ENCODE data around the gene RPL6. TPM values are rescaled to one million over a fixed set of nuclear protein-coding genes. Genes with fewer than 3 reads are reported as not detected.
"Not testable (repeated sequence)": the region's sequence is repeated elsewhere in the genome, so short reads cannot be mapped to it uniquely, and the experiment has no call there.

The RPL6 gene
- total RNA-seq, 1 experiment from 2014 or later = 1,069 TPM

DNA sequence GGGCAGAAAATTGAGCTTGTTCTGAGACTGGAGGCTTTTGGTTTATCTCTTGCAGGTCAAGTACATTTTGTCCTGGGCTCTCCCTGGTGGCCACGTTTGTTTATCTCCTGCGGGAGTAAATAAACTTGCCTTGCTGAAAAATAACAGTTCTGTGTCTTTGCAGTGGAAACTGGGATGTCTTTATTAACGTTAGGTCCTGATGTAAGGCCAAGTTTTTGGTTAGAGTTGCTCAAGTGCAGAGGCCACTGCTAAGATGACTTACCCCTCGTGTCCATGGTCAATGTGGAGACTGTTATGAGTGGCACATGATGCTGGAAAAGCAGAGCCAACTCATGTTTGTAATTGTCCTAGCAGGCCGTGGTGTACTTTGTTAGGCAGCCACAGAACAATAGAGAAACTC is 13.1 kb upstream of the RPL6 start:
- DNase-seq (ENCODE audit: low read depth) = no peak
- in situ Hi-C loops (cut with HindIII; ENCODE audit: low pct_unique_long_range_greater_than_20kb, low sequenced_read_pairs) = no loop called here

DNA sequence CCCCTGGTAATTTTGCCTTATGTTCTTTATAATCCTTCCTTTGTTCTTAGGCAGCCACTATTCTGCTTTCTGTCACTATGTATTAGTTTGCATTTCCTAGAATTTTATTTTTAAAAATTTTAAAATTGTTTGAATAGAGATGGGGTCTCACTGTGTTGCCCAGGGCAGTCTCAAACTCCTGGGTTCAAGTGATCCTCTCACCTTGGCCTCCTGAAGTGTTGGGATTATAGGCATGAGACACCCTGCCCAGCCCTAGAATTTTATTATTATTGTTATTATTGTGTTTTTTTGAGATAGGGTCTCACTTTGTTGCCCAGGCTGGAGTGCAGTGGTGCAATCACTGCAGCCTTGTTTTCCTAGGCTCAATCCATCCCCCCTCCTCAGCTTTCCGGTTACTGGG is 12.0 kb upstream of the RPL6 start:
- in situ Hi-C loops (cut with HindIII; ENCODE audit: low pct_unique_long_range_greater_than_20kb, low sequenced_read_pairs) = no loop called here
- no peak for DNase-seq (ENCODE audit: low read depth)

GRCh38 chr12:112420740-112421139 is 11.3 kb upstream of the RPL6 start:
- in situ Hi-C loops (cut with HindIII; ENCODE audit: low pct_unique_long_range_greater_than_20kb, low sequenced_read_pairs) = no loop called here
- no peak for DNase-seq (ENCODE audit: low read depth)

DNA sequence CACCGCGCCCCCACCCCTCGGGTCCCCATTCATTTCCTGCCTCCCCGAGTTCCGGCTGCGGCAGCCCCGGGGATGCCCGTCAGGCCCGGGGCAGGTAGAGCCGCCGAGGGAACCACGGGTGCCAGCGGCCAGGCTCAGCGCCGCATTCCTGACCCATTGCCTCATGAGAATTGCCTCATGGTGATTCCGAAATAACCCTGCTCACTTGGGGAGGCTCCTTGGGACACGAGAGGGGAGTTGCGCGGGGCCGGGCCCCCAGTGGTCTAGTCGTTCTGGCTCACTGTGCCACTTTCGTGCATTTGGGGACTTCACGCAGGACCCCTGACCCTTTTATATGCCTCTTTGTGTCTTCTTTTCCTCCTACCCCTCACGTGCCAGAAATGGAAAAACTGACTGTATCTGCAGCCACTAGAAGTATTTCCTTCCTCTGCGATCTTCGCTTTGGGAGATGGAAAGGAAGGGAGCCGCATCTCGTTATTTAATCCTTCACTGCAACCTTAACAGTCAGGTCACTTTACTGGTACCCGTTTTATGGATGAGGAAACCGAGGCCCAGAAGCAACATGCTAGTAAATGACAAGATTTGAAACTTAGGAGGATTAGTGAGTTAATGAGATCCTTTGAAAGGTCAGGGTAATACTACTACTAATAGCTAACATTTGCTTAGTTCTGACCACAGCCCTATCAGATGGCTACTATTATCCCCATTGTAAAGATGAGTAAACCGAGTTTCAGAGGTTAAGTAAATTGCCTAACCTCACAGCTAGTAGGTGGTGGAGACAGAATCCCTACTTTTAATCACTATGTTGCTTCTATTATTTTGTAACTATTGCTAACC is 10.1 kb upstream of the RPL6 start:
- DNase-seq (ENCODE audit: low read depth) = peak; percentile 47
- in situ Hi-C loops (cut with HindIII; ENCODE audit: low pct_unique_long_range_greater_than_20kb, low sequenced_read_pairs) = no loop called here

DNA sequence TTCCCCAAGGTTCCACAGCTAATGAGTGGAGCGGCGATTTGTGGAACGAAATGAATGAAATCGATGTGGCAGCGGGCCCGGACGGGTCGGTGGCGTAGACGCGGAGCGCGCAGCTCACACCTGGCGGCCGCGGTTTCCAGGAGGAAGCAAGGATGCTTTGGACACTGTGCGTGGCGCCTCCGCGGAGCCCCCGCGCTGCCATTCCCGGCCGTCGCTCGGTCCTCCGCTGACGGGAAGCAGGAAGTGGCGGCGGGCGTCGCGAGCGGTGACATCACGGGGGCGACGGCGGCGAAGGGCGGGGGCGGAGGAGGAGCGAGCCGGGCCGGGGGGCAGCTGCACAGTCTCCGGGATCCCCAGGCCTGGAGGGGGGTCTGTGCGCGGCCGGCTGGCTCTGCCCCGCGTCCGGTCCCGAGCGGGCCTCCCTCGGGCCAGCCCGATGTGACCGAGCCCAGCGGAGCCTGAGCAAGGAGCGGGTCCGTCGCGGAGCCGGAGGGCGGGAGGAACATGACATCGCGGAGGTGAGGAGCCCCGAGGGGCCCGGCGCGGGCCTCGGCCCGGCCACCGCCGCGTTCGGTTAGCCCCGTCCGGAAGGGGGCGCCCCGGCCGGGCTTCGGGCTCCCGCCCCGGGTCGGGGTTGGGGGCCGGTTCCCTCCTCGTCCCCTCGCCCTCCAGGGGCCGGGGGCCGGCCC is 9.3 kb upstream of the RPL6 start, which contains the start of gene PTPN11:
PTPN11 (plus strand) TSS at position 340 of the 689 bp plus-strand sequence; CDS start at position 505, 165 bp downstream.
- DNase-seq (ENCODE audit: low read depth) = peak; percentile 76
- in situ Hi-C loops (cut with HindIII; ENCODE audit: low pct_unique_long_range_greater_than_20kb, low sequenced_read_pairs) = no loop called here

DNA sequence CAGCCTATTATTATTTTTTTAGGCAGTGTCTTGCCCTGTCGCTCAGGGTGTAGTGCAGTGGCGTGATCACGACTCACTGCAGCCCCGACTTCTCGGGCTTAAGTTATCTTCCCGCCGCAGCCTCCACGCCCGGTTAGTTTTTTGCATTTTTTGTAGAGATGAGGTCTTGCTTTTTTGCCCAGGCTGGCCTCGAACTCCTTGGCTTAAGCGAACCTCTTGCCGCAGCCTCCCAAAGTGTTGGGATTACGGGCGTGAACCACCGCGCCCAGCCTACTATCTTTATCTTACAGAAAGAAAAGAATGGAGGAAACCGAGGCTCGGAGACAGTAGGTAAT is 8.8 kb upstream of the RPL6 start:
- DNase-seq (ENCODE audit: low read depth) = no peak
- in situ Hi-C loops (cut with HindIII; ENCODE audit: low pct_unique_long_range_greater_than_20kb, low sequenced_read_pairs) = no loop called here

DNA sequence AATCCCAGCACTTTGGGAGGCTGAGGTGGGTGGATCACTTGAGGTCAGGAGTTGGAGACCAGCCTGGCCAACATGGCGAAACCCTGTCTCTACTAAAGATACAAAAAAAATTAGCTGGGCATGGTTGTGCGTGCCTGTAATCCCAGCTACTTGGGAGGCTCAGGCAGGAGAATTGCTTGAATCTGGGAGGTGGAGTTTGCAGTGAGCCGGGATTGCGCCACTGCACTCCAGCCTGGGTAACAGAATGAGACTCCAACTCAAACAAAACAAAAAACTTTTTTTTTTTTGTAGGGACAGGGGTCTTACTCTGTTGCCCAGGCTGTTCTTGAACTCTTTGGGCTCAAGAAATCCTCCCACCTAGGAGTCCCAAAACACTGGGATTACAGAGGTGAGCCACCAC is 6.1 kb upstream of the RPL6 start:
- DNase-seq (ENCODE audit: low read depth); in situ Hi-C loops (cut with HindIII; ENCODE audit: low pct_unique_long_range_greater_than_20kb, low sequenced_read_pairs): not testable (repeated sequence)

GRCh38 chr12:112413855-112414625 is 4.6 kb upstream of the RPL6 start:
- in situ Hi-C loops (cut with HindIII; ENCODE audit: low pct_unique_long_range_greater_than_20kb, low sequenced_read_pairs) = no loop called here
- no peak for DNase-seq (ENCODE audit: low read depth)

DNA sequence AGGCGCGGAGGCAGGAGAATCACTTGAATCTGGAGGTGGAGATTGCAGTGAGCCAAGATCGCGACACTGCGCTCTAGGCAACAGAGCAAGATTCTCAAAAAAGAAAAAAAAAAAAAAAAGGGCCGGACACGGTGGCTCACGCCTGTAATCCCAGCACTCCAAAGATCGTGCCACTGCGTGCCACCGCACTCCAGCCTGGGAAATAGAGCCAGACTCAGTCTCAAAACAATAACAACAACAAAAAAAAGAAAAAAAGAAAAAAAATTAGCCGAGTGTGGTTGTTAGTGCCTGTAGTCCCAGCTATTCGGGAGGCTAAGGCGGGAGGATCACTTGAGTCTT is 470 bp upstream of the RPL6 start:
- no peak for DNase-seq (ENCODE audit: low read depth)
- in situ Hi-C loops (cut with HindIII; ENCODE audit: low pct_unique_long_range_greater_than_20kb, low sequenced_read_pairs) = no loop called here

DNA sequence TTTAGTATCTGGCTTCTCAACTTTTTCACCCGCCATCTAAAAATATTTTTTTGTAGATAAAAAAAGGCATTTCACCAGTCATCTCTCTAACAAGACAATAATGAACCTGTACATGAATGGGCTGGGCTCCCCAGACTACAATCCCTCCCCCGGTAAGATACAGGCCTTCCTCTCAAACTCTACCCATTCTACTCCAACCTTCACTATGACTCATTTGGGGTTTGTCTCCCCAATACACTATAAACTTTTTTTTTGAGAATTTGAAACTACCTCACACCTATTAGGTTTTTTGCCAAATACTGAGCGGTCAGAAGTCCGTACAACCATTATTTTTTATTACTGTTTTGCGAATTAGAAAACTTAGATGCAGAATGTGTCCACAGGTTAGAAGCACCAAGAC is 784 bp downstream of the RPL6 start:
- in situ Hi-C loops (cut with HindIII; ENCODE audit: low pct_unique_long_range_greater_than_20kb, low sequenced_read_pairs) = no loop called here

DNA sequence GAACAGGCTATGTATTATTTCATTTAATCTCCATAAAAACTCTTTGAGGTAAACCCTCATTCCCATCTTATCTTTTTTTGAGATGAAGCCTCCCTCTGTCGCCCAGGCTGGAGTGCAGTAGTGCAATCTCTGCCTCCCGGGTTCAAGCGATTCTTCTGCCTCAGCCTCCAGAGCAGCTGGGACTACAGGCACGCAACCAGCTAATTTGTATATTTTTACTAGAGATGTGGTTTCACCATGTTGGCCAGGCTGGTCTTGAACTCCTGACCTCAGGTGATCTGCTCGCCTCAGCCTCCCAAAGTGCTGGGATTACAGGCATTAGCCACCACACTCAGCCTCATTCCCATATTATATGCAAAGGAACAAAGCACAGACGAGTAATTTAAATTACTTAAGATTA is 1.7 kb downstream of the RPL6 start:
- in situ Hi-C loops (cut with HindIII; ENCODE audit: low pct_unique_long_range_greater_than_20kb, low sequenced_read_pairs) = not testable (repeated sequence)

More for the DNA sequence above, 784 bp downstream of the RPL6 start:
- DNase-seq (ENCODE audit: low read depth) = no peak

DNA sequence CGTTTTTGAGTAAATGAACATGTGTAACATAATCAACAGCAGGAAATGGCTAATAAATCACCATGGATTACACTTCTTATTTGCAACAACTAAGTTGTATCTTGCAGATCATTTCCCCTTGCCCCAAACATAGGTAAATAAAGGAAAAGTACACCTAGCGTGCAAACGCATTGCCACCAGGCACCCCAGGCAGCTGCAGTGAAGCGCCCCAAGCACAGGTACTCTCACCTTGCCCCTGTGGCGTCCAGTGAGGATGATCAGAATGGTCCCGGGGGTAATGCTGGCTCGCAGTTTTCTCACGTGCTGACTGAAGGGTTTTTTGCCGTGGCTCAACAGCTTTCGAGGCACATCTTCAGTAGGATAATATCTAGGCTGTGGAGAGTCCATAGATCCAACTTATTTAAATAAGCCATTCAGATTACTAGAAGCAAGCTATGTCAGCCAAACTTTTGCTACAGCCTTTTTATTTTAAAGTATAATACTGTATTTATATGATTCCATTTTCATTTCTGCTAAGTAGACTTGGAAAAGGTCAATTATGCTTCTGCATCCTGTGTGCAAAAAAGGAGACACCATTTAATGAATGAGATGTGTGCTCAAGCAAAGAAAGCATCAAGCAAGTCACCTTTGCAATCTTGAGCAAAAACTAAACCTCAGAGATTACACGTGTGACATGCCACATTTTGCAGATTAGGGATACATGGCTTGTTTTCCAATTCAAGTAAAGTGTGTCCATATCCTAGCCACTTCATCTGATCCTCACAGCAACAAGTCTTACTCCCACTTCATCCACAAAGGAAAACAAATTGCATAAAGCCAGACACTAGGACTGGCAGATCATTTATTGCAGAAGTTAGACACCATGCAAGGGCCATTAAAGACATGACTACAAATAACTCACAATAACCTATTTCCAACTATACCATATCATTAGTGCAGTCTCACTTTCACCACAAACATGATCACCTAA is 2.6 kb downstream of the RPL6 start:
- no peak for DNase-seq (ENCODE audit: low read depth)
- in situ Hi-C loops (cut with HindIII; ENCODE audit: low pct_unique_long_range_greater_than_20kb, low sequenced_read_pairs) = no loop called here

More for the DNA sequence above, 1.7 kb downstream of the RPL6 start:
- DNase-seq (ENCODE audit: low read depth) = not testable (repeated sequence)

DNA sequence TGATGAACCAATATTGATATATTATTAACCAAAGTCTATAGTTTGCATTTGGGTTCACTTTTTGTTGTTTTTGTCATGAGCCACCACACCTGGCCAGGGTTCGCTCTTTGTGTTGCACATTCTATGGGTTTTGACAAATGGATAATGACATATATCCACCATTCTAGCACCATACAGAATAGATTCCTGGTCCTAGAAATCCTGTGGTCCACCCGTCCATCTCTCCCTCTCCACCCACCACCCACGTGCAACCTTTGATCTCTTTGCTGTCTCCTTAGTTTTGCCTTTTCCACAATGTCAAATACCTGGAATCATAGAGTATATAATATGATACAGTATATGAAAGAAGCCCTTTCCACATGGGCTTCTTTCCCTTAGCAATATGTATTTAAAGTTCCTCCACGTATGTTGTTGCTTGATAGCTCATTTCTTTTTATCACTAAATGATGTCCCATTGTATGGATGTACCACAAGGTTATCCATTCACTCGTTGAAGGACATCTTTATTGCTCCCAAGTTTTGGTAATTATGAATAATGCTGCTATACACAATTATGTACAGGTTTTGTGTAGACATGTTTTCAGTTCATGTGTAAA is 7.4 kb downstream of the RPL6 start:
- in situ Hi-C loops (cut with HindIII; ENCODE audit: low pct_unique_long_range_greater_than_20kb, low sequenced_read_pairs) = no loop called here
- no peak for DNase-seq (ENCODE audit: low read depth)

DNA sequence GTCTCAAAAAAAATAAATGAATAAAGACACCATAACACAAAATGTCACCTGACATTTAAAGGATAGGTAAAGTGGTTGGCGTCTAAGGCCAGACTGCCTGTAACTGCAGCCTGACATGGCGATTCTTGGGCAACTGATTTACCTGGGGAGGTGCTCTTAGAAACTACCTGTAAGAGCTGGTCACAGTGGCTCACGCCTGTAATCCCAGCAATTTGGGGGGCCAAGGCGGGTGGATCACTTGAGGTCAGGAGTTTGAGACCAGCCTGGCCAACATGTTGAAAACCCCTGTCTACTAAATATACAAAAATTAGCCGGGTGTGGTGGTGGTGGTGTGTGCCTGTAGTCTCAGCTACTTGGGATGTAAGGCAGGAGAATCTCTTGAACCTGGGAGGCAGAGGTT is 8.4 kb downstream of the RPL6 start:
- in situ Hi-C loops (cut with HindIII; ENCODE audit: low pct_unique_long_range_greater_than_20kb, low sequenced_read_pairs) = no loop called here
- DNase-seq (ENCODE audit: low read depth) = no peak

GRCh38 chr12:112393328-112393727 is 16.1 kb downstream of the RPL6 start:
- no peak for DNase-seq (ENCODE audit: low read depth)
- in situ Hi-C loops (cut with HindIII; ENCODE audit: low pct_unique_long_range_greater_than_20kb, low sequenced_read_pairs) = no loop called here

- in situ Hi-C loops (cut with HindIII; ENCODE audit: low pct_unique_long_range_greater_than_20kb, low sequenced_read_pairs); DNase-seq (ENCODE audit: low read depth): not testable (repeated sequence)
Measured at GRCh38 chr12:112389922-112390654, 19.3 kb downstream of the RPL6 start.

- no peak for DNase-seq (ENCODE audit: low read depth)
- in situ Hi-C loops (cut with HindIII; ENCODE audit: low pct_unique_long_range_greater_than_20kb, low sequenced_read_pairs) = no loop called here
Measured at GRCh38 chr12:112389228-112389627, 20.2 kb downstream of the RPL6 start.

Measured in Caki2 (cell line).